Tibial nerve (tissue), 3 donors: ENCODE measurements around the gene FUT9.

Experiments
- CTCF ChIP-seq, 5 experiments: fragments of 200-600 bp in 3 of 5; fragments of 450-650 bp in 2 of 5; sonication (generic) in 3 of 5; IDR thresholded peaks; one replicate each; pipeline ENCODE4 v1.5.1; 2016 to 2019; ENCODE audit warnings: antibody characterized with exemption in 5 of 5, mild to moderate bottlenecking in 3 of 5, moderate library complexity in 2 of 5
- POLR2A ChIP-seq, 2 donors: fragments of 450-650 bp; IDR thresholded peaks; one replicate each; pipeline ENCODE4 v1.6.1; 2017; ENCODE audit warnings: antibody characterized with exemption in 2 of 2, mild to moderate bottlenecking in 2 of 2, moderate library complexity in 2 of 2

GRCh38 chr6:96016334-96017069 is 728 bp downstream of the FUT9 start:
- TF ChIP-seq POLR2A (IDR thresholded peaks at IDR 0.05) (no peak), CTCF (IDR thresholded peaks at IDR 0.05) (no peak)
